ENCODE data around the gene MPZL1. TPM values are rescaled to one million over a fixed set of nuclear protein-coding genes. Genes with fewer than 3 reads are reported as not detected.
A peak's percentile ranks its signal among the peaks of the same experiment; 100 is the strongest.

MPZL1 gene
- 36.7 and 40.5 TPM in 2 replicates for total RNA-seq

- H3K36me3 Mint-ChIP-seq (ENCODE audit: low read depth), result peaks cover 10% of the 10 kb centered on the region
- peak within 1 kb of the TSS; percentile 91 for H3K27ac Mint-ChIP-seq
- peak within 1 kb of the TSS; percentile 92 for H3K4me3 Mint-ChIP-seq (ENCODE audit: low read depth)
- H3K4me1 Mint-ChIP-seq (ENCODE audit: low read depth), result peaks cover 50% of the 10 kb centered on the region
- DNase-seq (ENCODE audit: low spot score), result peak; percentile 91
- H3K27me3 Mint-ChIP-seq (ENCODE audit: low read depth), result no peaks in the 10 kb centered on the region
- intact Hi-C loops (cut with micrococcal nuclease), result loop anchor here (5.0 kb wide), 1 partner anchor 361 kb away; no protein-coding TSS in a partner anchor
- H3K9me3 Mint-ChIP-seq, result no peaks in the 10 kb centered on the region
Measured at GRCh38 chr1:167721617-167722151, at the start of gene MPZL1. MPZL1 (plus strand) TSS chr1:167721982; CDS start chr1:167722152, 170 bp downstream.

GRCh38 chr1:167672831-167673230, 49.0 kb upstream of the MPZL1 start:
- H3K9me3 Mint-ChIP-seq, result no peaks in the 10 kb centered on the region
- H3K4me3 Mint-ChIP-seq (ENCODE audit: low read depth), result no peak overlapping the region
- H3K27me3 Mint-ChIP-seq (ENCODE audit: low read depth), result no peaks in the 10 kb centered on the region
- H3K27ac Mint-ChIP-seq, result no peak overlapping the region
- no peak for DNase-seq (ENCODE audit: low spot score)
- H3K36me3 Mint-ChIP-seq (ENCODE audit: low read depth), result peaks cover 74% of the 10 kb centered on the region
- H3K4me1 Mint-ChIP-seq (ENCODE audit: low read depth), result peaks cover 57% of the 10 kb centered on the region
- intact Hi-C loops (cut with micrococcal nuclease), result no loop called here

- DNase-seq (ENCODE audit: low spot score), result no peak
- Mint-ChIP-seq H3K9me3 (no peaks in the 10 kb centered on the region), H3K4me1 (ENCODE audit: low read depth) (peaks cover 55% of the 10 kb centered on the region), H3K4me3 (ENCODE audit: low read depth) (no peak overlapping the region), H3K27me3 (ENCODE audit: low read depth) (no peaks in the 10 kb centered on the region), H3K27ac (peak overlapping the region; percentile 22), H3K36me3 (ENCODE audit: low read depth) (peaks cover 71% of the 10 kb centered on the region)
- intact Hi-C loops (cut with micrococcal nuclease), result no loop called here
Measured at GRCh38 chr1:167673265-167673664, 48.5 kb upstream of the MPZL1 start.

- intact Hi-C loops (cut with micrococcal nuclease), result no loop called here
- peaks cover 63% of the 10 kb centered on the region for H3K36me3 Mint-ChIP-seq (ENCODE audit: low read depth)
- no peak overlapping the region for H3K4me3 Mint-ChIP-seq (ENCODE audit: low read depth)
- no peaks in the 10 kb centered on the region for H3K9me3 Mint-ChIP-seq
- DNase-seq (ENCODE audit: low spot score), result no peak
- H3K4me1 Mint-ChIP-seq (ENCODE audit: low read depth), result peaks cover 49% of the 10 kb centered on the region
- no peaks in the 10 kb centered on the region for H3K27me3 Mint-ChIP-seq (ENCODE audit: low read depth)
- H3K27ac Mint-ChIP-seq, result no peak overlapping the region
Measured at GRCh38 chr1:167674156-167674555, 47.6 kb upstream of the MPZL1 start.

- Mint-ChIP-seq H3K4me3 (ENCODE audit: low read depth) (no peak overlapping the region), H3K27ac (no peak overlapping the region), H3K4me1 (ENCODE audit: low read depth) (peaks cover 45% of the 10 kb centered on the region), H3K9me3 (no peaks in the 10 kb centered on the region), H3K27me3 (ENCODE audit: low read depth) (no peaks in the 10 kb centered on the region), H3K36me3 (ENCODE audit: low read depth) (peaks cover 54% of the 10 kb centered on the region)
- no peak for DNase-seq (ENCODE audit: low spot score)
- intact Hi-C loops (cut with micrococcal nuclease), result no loop called here
Measured at GRCh38 chr1:167675440-167675839, 46.3 kb upstream of the MPZL1 start.

GRCh38 chr1:167676205-167676915, 45.4 kb upstream of the MPZL1 start:
- DNase-seq (ENCODE audit: low spot score), result no peak
- Mint-ChIP-seq H3K27ac (peak overlapping the region; percentile 19), H3K27me3 (ENCODE audit: low read depth) (no peaks in the 10 kb centered on the region), H3K4me1 (ENCODE audit: low read depth) (peaks cover 37% of the 10 kb centered on the region), H3K36me3 (ENCODE audit: low read depth) (peaks cover 53% of the 10 kb centered on the region), H3K9me3 (no peaks in the 10 kb centered on the region), H3K4me3 (ENCODE audit: low read depth) (no peak overlapping the region)
- intact Hi-C loops (cut with micrococcal nuclease), result no loop called here

GRCh38 chr1:167676916-167677848, 44.6 kb upstream of the MPZL1 start:
- Mint-ChIP-seq H3K4me1 (ENCODE audit: low read depth) (peaks cover 31% of the 10 kb centered on the region), H3K36me3 (ENCODE audit: low read depth) (peaks cover 49% of the 10 kb centered on the region), H3K4me3 (ENCODE audit: low read depth) (no peak overlapping the region), H3K9me3 (no peaks in the 10 kb centered on the region), H3K27ac (peak overlapping the region; percentile 10), H3K27me3 (ENCODE audit: low read depth) (no peaks in the 10 kb centered on the region)
- intact Hi-C loops (cut with micrococcal nuclease), result no loop called here
- DNase-seq (ENCODE audit: low spot score), result no peak

GRCh38 chr1:167678422-167678821, 43.4 kb upstream of the MPZL1 start:
- no peaks in the 10 kb centered on the region for H3K27me3 Mint-ChIP-seq (ENCODE audit: low read depth)
- H3K36me3 Mint-ChIP-seq (ENCODE audit: low read depth), result peaks cover 38% of the 10 kb centered on the region
- no peaks in the 10 kb centered on the region for H3K9me3 Mint-ChIP-seq
- DNase-seq (ENCODE audit: low spot score), result no peak
- H3K27ac Mint-ChIP-seq, result no peak overlapping the region
- intact Hi-C loops (cut with micrococcal nuclease), result no loop called here
- H3K4me1 Mint-ChIP-seq (ENCODE audit: low read depth), result peaks cover 25% of the 10 kb centered on the region
- no peak overlapping the region for H3K4me3 Mint-ChIP-seq (ENCODE audit: low read depth)

- intact Hi-C loops (cut with micrococcal nuclease), result no loop called here
- Mint-ChIP-seq H3K36me3 (ENCODE audit: low read depth) (peaks cover 38% of the 10 kb centered on the region), H3K4me3 (ENCODE audit: low read depth) (no peak overlapping the region), H3K27ac (no peak overlapping the region), H3K27me3 (ENCODE audit: low read depth) (no peaks in the 10 kb centered on the region), H3K9me3 (no peaks in the 10 kb centered on the region), H3K4me1 (ENCODE audit: low read depth) (peaks cover 21% of the 10 kb centered on the region)
- DNase-seq (ENCODE audit: low spot score), result no peak
Measured at GRCh38 chr1:167678838-167679237, 42.9 kb upstream of the MPZL1 start.

- Mint-ChIP-seq H3K36me3 (ENCODE audit: low read depth) (peaks cover 39% of the 10 kb centered on the region), H3K4me1 (ENCODE audit: low read depth) (peaks cover 16% of the 10 kb centered on the region), H3K9me3 (no peaks in the 10 kb centered on the region), H3K27me3 (ENCODE audit: low read depth) (no peaks in the 10 kb centered on the region), H3K27ac (no peak overlapping the region), H3K4me3 (ENCODE audit: low read depth) (no peak overlapping the region)
- no peak for DNase-seq (ENCODE audit: low spot score)
- intact Hi-C loops (cut with micrococcal nuclease), result no loop called here
Measured at GRCh38 chr1:167679714-167680113, 42.1 kb upstream of the MPZL1 start.

GRCh38 chr1:167681024-167681423, 40.8 kb upstream of the MPZL1 start:
- intact Hi-C loops (cut with micrococcal nuclease), result no loop called here
- Mint-ChIP-seq H3K9me3 (no peaks in the 10 kb centered on the region), H3K36me3 (ENCODE audit: low read depth) (peaks cover 46% of the 10 kb centered on the region), H3K27ac (peak overlapping the region; percentile 24), H3K27me3 (ENCODE audit: low read depth) (no peaks in the 10 kb centered on the region), H3K4me3 (ENCODE audit: low read depth) (no peak overlapping the region), H3K4me1 (ENCODE audit: low read depth) (peaks cover 11% of the 10 kb centered on the region)
- no peak for DNase-seq (ENCODE audit: low spot score)

- H3K36me3 Mint-ChIP-seq (ENCODE audit: low read depth), result peaks cover 44% of the 10 kb centered on the region
Measured at GRCh38 chr1:167681451-167682098, 40.2 kb upstream of the MPZL1 start.

More at GRCh38 chr1:167681451-167682098, 40.2 kb upstream of the MPZL1 start:
- H3K27me3 Mint-ChIP-seq (ENCODE audit: low read depth), result no peaks in the 10 kb centered on the region
- H3K4me3 Mint-ChIP-seq (ENCODE audit: low read depth), result no peak overlapping the region
- H3K9me3 Mint-ChIP-seq, result no peaks in the 10 kb centered on the region
- intact Hi-C loops (cut with micrococcal nuclease), result no loop called here
- no peak overlapping the region for H3K27ac Mint-ChIP-seq
- DNase-seq (ENCODE audit: low spot score), result no peak
- H3K4me1 Mint-ChIP-seq (ENCODE audit: low read depth), result peaks cover 5% of the 10 kb centered on the region

Measured in activated T-helper 2 cell treated with anti-CD3 and anti-CD28 coated beads, Interferon-gamma antibody, Interleukin-2, Interleukin-4, amounts not matched to agents 10 μg/mL and 5 μg/mL and 100 μg/mL, durations not matched to agents 14 hours and 24 hours and 36 hours (primary cell).